Spleen (tissue), 7 donors: ENCODE measurements around the gene ELAVL4.

Experiments used
- CTCF ChIP-seq, 11 experiments: fragments of 200-600 bp in 7 of 11; fragments of 450-650 bp in 4 of 11; sonication (generic) in 4 of 11; IDR thresholded peaks in 8 of 11; conservative IDR thresholded peaks in 3 of 11; 1 replicate in 7 of 11; 2 replicates in 4 of 11; pipeline versions ENCODE4 v1.4.0 to v1.8.0; 2016 to 2021; ENCODE audit warnings: antibody characterized with exemption in 11 of 11, inconsistent platforms in 4 of 11, mild to moderate bottlenecking in 1 of 11
- POLR2A ChIP-seq, 3 donors: fragments of 450-650 bp; IDR thresholded peaks; one replicate each; pipeline ENCODE4 v1.5.1; 2017; ENCODE audit warnings: antibody characterized with exemption in 3 of 3, mild to moderate bottlenecking in 1 of 3
- POLR2AphosphoS5 ChIP-seq, 3 donors: sonication (generic); formaldehyde crosslinking; IDR thresholded peaks; one replicate each; pipeline ENCODE4 v1.5.1; 2017; ENCODE audit warnings: antibody characterized with exemption in 3 of 3
- donor health status: DM: no; HTN: no; CAD: no; lungs with moderate emphysema.
- donor health status: DM: no; HTN: no; CAD: no.
- donor health status: DM: no; HTN: no; CAD: no.

GRCh38 chr1:50097021-50097679, 11.6 kb upstream of the ELAVL4 start:
- TF ChIP-seq POLR2AphosphoS5 (IDR thresholded peaks at IDR 0.05) (no peak), CTCF (IDR thresholded peaks at IDR 0.05 in 8 of 11, conservative IDR thresholded peaks at IDR 0.05 in 3 of 11) (no peak), POLR2A (IDR thresholded peaks at IDR 0.05) (no peak)
